Fibroblast of skin of left biceps (primary cell): ENCODE results near the gene MOB3A.
"Not testable (repeated sequence)": the region's sequence is repeated elsewhere in the genome, so short reads cannot be mapped to it uniquely, and the experiment has no call there.

Experiments
- DNase-seq, 2 experiments: peaks; one replicate each; pipeline ENCODE4 v3.0.0-alpha.2; 2013; ENCODE audit warnings: low read depth in 2 of 2

Gene MOB3A

GRCh38 chr19:2034253-2034652, 61.9 kb downstream of the MOB3A start:
- DNase-seq: not testable (repeated sequence)

- no peak for DNase-seq
These were observed 62.3 kb downstream of the MOB3A start for GRCh38 chr19:2033825-2034159.

- no peak for DNase-seq
These were observed 62.9 kb downstream of the MOB3A start for GRCh38 chr19:2033115-2033824.

- DNase-seq: no peak
These were observed 63.7 kb downstream of the MOB3A start for GRCh38 chr19:2032296-2032941.

GRCh38 chr19:2027361-2027760, 68.8 kb downstream of the MOB3A start:
- peak; percentile 77 to 80 for DNase-seq

GRCh38 chr19:2026770-2027169, 69.4 kb downstream of the MOB3A start:
- no peak for DNase-seq

- no peak for DNase-seq
These were observed 73.8 kb downstream of the MOB3A start for GRCh38 chr19:2022289-2022688.

- no peak for DNase-seq
These were observed 74.5 kb downstream of the MOB3A start for GRCh38 chr19:2021453-2022140.
